ENCODE results near the gene OPN3.

OPN3 gene

DNA sequence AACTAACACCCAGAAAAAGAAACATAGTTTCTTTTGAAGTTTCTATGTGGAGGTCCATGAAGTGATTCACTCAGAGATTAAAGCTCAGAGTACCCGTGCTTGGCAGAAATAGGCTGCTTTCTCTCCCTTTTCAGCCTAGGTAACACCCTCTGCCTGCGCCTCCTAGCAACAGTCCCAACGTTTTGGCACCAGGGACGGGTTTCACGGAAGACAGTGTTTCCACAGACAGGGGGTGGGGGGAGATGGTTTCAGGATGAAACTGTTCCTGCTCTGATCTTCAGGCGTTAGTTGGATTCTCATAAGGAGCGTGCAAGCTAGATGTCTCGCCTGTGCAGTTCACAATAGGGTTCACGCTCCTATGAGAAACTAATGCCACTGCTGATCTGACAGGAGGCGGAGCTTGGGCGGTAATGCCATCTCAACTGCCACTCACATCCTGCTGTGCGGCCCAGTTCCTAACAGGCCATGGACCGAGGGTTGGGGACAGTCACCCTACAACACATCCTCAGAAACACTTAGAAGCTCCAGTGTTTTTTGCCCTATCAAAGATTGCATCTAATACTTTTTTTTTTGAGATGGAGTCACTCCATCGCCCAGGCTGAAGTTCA, 53.2 kb downstream of the OPN3 start:
- DNase-seq: no peak

- no peak for DNase-seq
Measured at GRCh38 chr1:241582921-241583321, 57.2 kb downstream of the OPN3 start.

GRCh38 chr1:241579434-241579833, 60.7 kb downstream of the OPN3 start:
- DNase-seq: no peak

DNA sequence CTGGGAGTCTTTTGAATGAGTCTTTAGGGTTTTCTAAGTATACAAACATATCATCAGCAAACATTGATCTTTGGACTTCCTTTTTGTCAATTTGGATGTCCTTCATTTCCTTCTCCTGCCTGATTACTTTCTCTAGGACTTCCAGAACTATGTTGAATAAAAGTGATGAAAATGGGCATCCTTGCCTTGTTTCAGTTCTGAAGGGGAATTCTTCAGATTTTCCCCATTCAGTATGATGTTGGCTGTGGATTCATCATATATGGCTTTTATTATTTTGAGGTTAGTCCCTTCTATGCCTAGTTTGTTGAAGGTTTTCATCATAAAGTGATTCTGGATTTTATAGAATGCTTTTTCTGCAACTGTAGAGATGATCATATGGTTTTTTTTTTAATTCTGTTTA, 66.0 kb downstream of the OPN3 start:
- DNase-seq: no peak

DNA sequence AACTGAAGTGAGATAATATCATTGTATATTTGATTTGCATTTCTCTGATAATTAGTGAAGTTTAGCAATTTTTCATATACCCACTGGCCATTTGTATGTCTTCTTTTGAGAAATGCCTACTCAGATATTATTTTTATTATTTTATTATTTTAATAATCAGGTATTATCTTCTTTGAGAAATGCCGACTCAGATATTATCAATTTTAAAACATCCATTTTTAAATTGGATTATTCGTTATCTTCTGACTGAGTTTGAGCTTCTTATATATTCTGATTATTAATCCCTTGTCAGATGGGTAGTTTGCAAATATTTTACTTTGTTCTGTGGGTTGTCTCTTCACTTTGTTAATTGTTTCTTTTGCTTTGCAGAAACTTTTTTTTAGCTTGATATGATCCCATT, 70.3 kb downstream of the OPN3 start:
- DNase-seq: no peak

- no peak for DNase-seq
Measured at GRCh38 chr1:241560849-241561187, 79.4 kb downstream of the OPN3 start.

- DNase-seq: no peak
Measured at GRCh38 chr1:241560146-241560848, 79.9 kb downstream of the OPN3 start.

GRCh38 chr1:241557551-241558193, 82.5 kb downstream of the OPN3 start:
- DNase-seq: no peak

GRCh38 chr1:241557031-241557430, 83.1 kb downstream of the OPN3 start:
- no peak for DNase-seq

GRCh38 chr1:241555526-241555925, 84.6 kb downstream of the OPN3 start:
- no peak for DNase-seq

DNA sequence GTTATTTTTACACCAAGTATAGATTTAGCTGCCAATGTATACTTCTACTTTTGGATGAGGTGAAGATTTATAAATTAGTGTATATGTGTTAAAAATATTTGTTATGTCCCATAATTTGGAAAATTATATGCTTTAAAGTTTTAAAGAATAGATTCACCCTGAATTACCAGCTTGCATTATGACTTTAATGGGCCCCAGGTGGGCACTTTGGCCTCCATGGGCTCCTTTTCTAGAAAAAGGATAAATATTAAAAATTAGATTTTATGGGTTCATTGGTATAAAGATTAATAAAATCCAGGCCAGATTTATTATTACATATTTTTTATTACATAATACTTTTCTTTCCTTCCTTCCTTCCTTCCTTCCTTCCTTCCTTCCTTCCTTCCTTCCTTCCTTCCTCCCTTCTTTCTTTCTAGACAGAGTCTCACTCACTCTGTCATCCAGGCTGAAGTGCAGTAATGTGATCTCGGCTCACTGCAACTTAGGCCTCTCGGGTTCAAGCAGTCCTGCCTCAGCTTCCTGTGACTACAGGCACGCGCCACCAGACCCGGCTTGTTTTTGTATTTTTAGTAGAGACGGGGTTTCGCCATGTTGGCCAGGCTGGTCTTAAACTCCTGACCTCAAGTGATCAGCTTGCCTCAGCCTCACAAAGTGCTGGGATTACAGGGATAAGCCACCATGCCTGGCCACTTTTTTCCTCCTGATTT, 86.1 kb downstream of the OPN3 start:
- DNase-seq: no peak

- no peak for DNase-seq
Measured at GRCh38 chr1:241551759-241552638, 88.2 kb downstream of the OPN3 start.

GRCh38 chr1:241550318-241550717, 89.9 kb downstream of the OPN3 start:
- no peak for DNase-seq

DNA sequence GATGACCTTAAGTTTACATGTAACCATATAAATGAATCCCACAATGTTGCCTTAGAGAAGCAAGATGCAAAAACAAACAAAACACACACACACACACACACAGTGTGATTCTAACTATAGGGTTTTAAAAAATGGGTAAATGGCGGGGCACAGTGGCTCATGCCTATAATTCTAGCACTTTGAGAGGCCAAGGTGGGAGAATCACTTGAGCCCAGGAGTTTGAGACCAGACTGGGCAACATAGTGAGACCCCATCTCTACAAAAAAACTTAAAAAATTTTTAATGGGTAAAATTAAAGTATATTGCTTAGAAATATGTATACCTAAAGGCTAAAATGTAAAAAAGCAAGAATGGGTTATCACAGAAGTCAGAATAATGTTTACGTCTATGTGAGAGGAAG, 92.2 kb downstream of the OPN3 start:
- DNase-seq: no peak
